Fibroblast of mammary gland (primary cell): ENCODE data around the gene LEAP2.
A peak's percentile ranks its signal among the peaks of the same experiment; 100 is the strongest.

ENCODE experiments used
- DNase-seq: peaks from one replicate; pipeline ENCODE4 v3.0.0-alpha.2; 2010; ENCODE audit warnings: low read depth
- H3K4me3 ChIP-seq: 2 replicates; pipeline ENCODE4 v1.5.1; 2011; ENCODE audit warnings: low read depth, mild to moderate bottlenecking, low read length, moderate library complexity; ENCODE audit not compliant: control insufficient read depth
- CTCF ChIP-seq: conservative IDR thresholded peaks from 2 replicates; pipeline ENCODE4 v1.5.1; 2011; ENCODE audit warnings: low read depth, low read length, inconsistent platforms; ENCODE audit not compliant: control insufficient read depth, insufficient read depth

LEAP2 gene

DNA sequence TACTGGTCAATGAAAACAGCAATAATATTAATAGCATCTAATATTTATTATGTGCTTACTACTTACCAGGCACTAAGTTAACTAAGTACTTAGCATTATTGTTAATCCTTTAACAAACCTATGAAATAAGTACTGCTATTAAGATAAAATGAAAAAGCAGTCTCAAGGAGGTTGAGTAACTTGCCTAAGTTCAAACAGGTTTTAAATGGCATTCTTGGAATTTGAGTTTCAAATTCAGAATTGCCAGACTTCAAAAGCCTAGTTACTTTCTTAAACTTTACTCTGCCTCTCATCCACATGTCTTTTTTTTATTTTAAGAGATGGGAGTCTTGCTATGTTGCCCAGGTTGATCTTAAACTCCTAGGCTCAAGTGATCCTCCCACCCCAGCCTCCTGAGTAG lies 16.0 kb downstream of the LEAP2 start:
- no peak for TF ChIP-seq CTCF
- no peak for DNase-seq

GRCh38 chr5:132890817-132891216 lies 17.3 kb downstream of the LEAP2 start:
- no peak overlapping the region for H3K4me3 ChIP-seq
- no peak for DNase-seq
- TF ChIP-seq CTCF, result no peak

More for the DNA sequence above, 16.0 kb downstream of the LEAP2 start:
- no peak overlapping the region for H3K4me3 ChIP-seq

DNA sequence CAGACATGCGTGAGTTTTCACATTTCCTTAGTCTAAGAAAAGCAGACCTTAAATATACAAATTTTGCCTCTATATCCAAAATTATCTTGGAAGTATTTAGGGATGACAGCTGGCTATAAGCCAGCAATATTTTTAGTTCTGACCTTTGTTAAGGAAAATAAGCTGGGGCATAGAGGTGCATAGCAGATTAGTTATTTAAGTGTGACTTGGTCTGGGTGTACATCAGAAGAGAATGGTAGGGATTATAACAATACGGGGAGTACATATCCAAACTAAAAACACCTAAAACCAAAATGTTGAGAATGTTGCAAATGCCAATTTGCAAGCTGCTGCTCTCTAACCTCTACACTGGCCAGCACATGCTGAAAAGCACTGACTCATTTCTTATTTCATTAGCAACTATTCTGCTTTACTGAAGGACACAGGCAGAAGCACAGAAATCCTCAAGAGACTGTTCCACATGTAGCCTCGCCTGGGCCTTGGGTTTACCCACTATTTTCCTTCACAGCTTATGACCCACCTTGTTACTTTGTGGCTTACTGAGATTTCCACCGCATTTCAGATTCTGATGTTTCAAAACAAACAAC lies 22.3 kb downstream of the LEAP2 start:
- TF ChIP-seq CTCF, result no peak
- peak; percentile 37 for DNase-seq
- H3K4me3 ChIP-seq, result no peak overlapping the region

DNA sequence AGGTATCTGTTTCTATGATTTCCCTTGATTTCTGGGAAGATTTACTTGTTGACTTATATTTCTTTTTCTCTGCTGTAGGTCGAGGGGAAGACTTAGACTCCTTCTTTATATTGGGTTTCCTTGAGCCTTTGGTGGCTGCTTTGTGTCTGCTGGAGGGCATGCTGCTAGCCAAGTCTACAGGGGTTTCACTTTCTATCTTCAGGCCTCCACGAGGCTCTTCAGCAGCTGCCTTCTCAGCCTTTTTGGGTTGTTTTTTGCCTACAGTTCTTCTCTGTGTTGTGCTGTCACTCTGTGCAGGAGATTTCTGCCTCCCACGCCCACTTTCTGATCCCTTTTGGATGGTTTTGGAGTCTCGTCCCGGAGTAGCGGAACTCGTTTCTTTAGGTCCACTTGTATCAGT lies 23.2 kb downstream of the LEAP2 start:
- no peak for DNase-seq
- TF ChIP-seq CTCF, result no peak
- H3K4me3 ChIP-seq, result no peak overlapping the region

DNA sequence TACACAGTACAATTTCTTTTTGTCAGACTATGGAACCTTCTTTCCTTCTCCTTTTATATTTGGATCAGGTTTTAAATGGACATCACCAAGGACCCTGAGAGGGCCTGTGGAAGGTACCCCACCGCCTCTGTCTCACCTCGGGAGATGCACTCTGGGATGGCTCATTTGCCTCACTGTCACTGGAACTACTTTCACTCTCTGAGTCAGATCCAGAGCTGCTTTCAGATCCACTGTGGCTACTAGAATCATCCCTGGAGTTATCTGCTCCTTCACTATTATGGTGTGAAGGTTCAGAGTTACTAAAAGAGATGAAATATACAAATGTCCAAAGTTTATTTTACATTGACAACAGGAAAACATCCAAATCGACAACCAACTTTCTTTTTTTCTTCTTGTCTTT lies 24.6 kb downstream of the LEAP2 start:
- DNase-seq, result no peak
- no peak overlapping the region for H3K4me3 ChIP-seq
- TF ChIP-seq CTCF, result no peak

DNA sequence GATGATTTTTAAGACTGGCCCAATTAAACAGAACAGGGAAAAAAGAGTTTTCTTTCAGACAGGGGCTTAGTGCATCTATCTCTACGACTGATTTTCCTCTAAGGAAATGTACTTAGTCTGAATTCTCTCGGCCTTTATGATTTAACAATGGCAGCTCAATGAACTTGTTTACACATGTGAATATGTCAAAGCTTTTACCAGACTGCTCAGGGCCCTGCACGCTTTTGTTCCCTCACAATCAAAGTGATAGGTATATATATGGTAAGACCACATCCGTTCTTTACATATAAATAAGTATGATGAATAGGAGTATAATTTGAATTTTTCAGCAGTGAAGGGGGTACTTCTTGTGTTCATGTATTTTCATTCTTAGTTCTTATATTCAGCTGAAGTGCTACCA lies 27.6 kb downstream of the LEAP2 start:
- no peak overlapping the region for H3K4me3 ChIP-seq
- no peak for DNase-seq
- no peak for TF ChIP-seq CTCF

DNA sequence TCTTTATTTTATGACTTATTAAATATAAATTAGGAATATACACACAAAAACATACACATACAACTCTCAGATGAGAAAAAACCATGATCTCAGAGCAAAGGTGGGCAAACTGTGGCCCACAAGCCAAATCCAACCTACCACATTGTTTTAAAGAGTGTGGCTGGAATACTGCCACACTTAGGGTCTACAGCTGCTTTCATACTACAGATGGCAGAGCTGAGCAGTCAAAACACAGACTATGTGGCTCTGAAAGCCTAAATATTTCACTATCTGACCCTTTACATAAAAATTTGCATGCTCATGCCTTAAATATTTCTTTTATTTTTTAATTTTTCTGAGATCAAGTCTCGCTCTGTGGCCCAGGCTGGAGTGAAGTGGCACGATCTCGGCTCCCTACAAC lies 28.3 kb downstream of the LEAP2 start:
- TF ChIP-seq CTCF, result no peak
- H3K4me3 ChIP-seq, result no peak overlapping the region
- DNase-seq, result no peak
